ENCODE measurements around the gene HEPN1. TPM values are rescaled to one million over a fixed set of nuclear protein-coding genes. Genes with fewer than 3 reads are reported as not detected.

The HEPN1 gene
- total RNA-seq, 1 donor from 2014 or later: not detected

GRCh38 chr11:124884869-124885479, 34.1 kb upstream of the HEPN1 start:
- ChIA-PET POLR2A (no interaction called here), CTCF (no interaction called here)
- no peaks in the 10 kb centered on the region for H3K36me3 Mint-ChIP-seq (ENCODE audit: low read depth)
- no peaks in the 10 kb centered on the region for H3K4me1 Mint-ChIP-seq
- no peak for DNase-seq
- no peak overlapping the region for H3K27ac Mint-ChIP-seq
- no peak overlapping the region for H3K4me3 Mint-ChIP-seq
- intact Hi-C loops (cut with micrococcal nuclease): no loop called here
- H3K9me3 Mint-ChIP-seq: no peaks in the 10 kb centered on the region
- no peak for ATAC-seq (ENCODE audit: low read depth)
- peaks cover 23% of the 10 kb centered on the region for H3K27me3 Mint-ChIP-seq
- TF ChIP-seq CTCF (IDR thresholded peaks at IDR 0.05): no peak

- Mint-ChIP-seq H3K27me3 (peaks cover 17% of the 10 kb centered on the region), H3K36me3 (ENCODE audit: low read depth) (no peaks in the 10 kb centered on the region), H3K9me3 (no peaks in the 10 kb centered on the region), H3K27ac (no peak overlapping the region), H3K4me1 (no peaks in the 10 kb centered on the region), H3K4me3 (no peak overlapping the region)
- DNase-seq (no peak), ATAC-seq (ENCODE audit: low read depth) (no peak)
- intact Hi-C loops (cut with micrococcal nuclease): no loop called here
- CTCF ChIA-PET: no interaction called here
- POLR2A ChIA-PET: no interaction called here
- no peak for TF ChIP-seq CTCF (IDR thresholded peaks at IDR 0.05)
Observed at GRCh38 chr11:124886476-124886875, 32.6 kb upstream of the HEPN1 start.

GRCh38 chr11:124886978-124887666, 31.9 kb upstream of the HEPN1 start:
- Mint-ChIP-seq H3K4me1 (no peaks in the 10 kb centered on the region), H3K27me3 (peaks cover 17% of the 10 kb centered on the region), H3K27ac (no peak overlapping the region), H3K36me3 (ENCODE audit: low read depth) (no peaks in the 10 kb centered on the region), H3K4me3 (no peak overlapping the region), H3K9me3 (no peaks in the 10 kb centered on the region)
- POLR2A ChIA-PET: no interaction called here
- no peak for DNase-seq
- no peak for TF ChIP-seq CTCF (IDR thresholded peaks at IDR 0.05)
- CTCF ChIA-PET: no interaction called here
- intact Hi-C loops (cut with micrococcal nuclease): no loop called here
- ATAC-seq (ENCODE audit: low read depth): no peak

GRCh38 chr11:124887667-124888013, 31.4 kb upstream of the HEPN1 start:
- Mint-ChIP-seq H3K27ac (no peak overlapping the region), H3K4me1 (no peaks in the 10 kb centered on the region), H3K27me3 (peaks cover 14% of the 10 kb centered on the region), H3K4me3 (no peak overlapping the region), H3K9me3 (no peaks in the 10 kb centered on the region), H3K36me3 (ENCODE audit: low read depth) (no peaks in the 10 kb centered on the region)
- no peak for TF ChIP-seq CTCF (IDR thresholded peaks at IDR 0.05)
- ATAC-seq (ENCODE audit: low read depth) (no peak), DNase-seq (no peak)
- ChIA-PET POLR2A (no interaction called here), CTCF (no interaction called here)
- intact Hi-C loops (cut with micrococcal nuclease): no loop called here

- intact Hi-C loops (cut with micrococcal nuclease): no loop called here
- ATAC-seq (ENCODE audit: low read depth) (no peak), DNase-seq (no peak)
- Mint-ChIP-seq H3K4me1 (no peaks in the 10 kb centered on the region), H3K27me3 (peaks cover 16% of the 10 kb centered on the region), H3K36me3 (ENCODE audit: low read depth) (no peaks in the 10 kb centered on the region), H3K9me3 (no peaks in the 10 kb centered on the region), H3K4me3 (no peak overlapping the region), H3K27ac (no peak overlapping the region)
- ChIA-PET CTCF (no interaction called here), POLR2A (no interaction called here)
- no peak for TF ChIP-seq CTCF (IDR thresholded peaks at IDR 0.05)
Observed at GRCh38 chr11:124889191-124890091, 29.6 kb upstream of the HEPN1 start.
